DMS114 treated with DMSO at 0.1 percent for 48 hours (cell line): Measurements from ENCODE around the gene GPC6.

Source experiments
- DNase-seq: peaks from one replicate; lab custom pipeline; 2025; ENCODE audit not compliant: unreplicated experiment; lab: John Stamatoyannopoulos, UW

GPC6 gene

GRCh38 chr13:94309997-94310855, 1083.6 kb downstream of the GPC6 start:
- no peak for DNase-seq

- DNase-seq, result no peak
Observed at GRCh38 chr13:94311893-94312292, 1085.3 kb downstream of the GPC6 start.

- no peak for DNase-seq
Observed at GRCh38 chr13:94312511-94313216, 1086.1 kb downstream of the GPC6 start.

GRCh38 chr13:94313321-94313910, 1086.8 kb downstream of the GPC6 start:
- DNase-seq, result no peak

DNA sequence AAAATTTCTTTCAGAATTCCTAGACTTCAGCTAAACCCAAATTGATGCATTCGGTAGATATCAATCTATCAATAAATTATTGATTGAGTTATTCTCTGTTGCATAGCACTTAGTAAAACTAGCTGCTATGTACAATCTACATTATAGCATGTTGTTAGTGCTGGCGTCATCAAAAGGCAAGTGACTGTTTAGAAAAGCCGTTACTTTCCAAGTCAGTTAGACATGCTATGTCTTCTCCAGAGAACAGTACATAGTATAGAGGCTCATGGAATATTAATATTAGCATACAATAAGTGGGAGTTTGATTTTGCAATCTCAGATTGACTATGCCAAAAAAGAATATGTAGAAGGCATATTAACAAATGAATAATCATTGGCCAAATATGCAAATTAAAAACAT, 1087.3 kb downstream of the GPC6 start:
- no peak for DNase-seq

DNA sequence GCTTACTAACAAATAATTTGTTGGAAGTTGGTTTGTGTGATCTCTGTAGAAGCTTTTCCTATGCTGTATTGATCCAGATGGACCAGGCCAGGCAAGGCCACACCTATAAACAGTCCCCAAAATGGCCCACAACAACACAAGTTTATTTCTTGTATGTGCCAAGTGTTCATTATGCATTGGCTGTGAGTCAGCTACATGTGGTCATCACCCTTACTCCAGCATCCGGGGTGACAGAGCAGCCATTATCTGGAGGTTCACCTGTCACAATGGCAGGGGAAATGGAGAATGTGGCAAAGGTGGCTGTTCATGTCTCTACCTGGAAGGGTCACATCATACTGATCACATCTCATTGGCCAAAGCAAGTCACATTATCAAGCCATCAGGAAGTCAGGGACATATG, 1088.6 kb downstream of the GPC6 start:
- DNase-seq, result no peak

DNA sequence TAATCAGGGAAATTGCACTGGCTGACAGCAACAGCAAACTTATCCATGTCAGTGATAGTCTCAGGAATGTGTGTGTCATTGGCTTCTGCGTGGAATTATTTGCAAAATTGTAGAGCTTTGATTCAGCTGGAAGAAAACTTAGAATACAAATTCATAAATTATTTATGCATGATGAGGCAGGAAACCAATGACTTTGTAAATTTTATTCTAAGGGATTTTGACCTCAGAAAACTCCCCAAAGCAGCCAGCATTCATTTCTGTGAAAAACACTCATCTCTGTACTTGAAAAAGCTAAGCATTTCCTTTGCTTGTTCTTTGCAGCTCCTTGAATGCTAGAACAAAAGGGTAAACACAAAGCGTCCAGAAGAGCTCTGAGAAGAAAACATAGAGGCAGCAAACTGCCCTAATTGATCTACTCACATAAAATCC, 1090.5 kb downstream of the GPC6 start:
- no peak for DNase-seq

DNA sequence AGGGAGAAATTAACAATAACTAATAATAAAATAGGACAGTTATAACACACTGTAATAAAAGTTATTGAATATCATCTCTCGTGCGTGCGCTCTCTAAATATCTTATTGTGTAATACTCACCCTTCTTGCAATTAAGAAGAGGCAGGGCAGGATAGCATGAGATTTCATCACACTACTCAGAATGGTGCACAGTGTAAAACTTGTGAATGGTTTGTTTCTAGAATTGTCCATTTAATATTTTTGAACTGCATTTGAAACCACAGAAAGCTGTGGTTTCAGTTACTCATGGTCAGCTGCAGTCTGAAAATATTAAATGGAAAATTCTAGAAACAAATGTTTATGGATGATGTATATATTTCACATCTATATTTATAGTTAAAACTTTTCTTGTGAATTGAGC, 1091.8 kb downstream of the GPC6 start:
- no peak for DNase-seq

- DNase-seq, result no peak
Observed at GRCh38 chr13:94319501-94319900, 1092.9 kb downstream of the GPC6 start.

- DNase-seq, result no peak
Observed at GRCh38 chr13:94322925-94323763, 1096.5 kb downstream of the GPC6 start.

- no peak for DNase-seq
Observed at GRCh38 chr13:94323764-94324758, 1097.5 kb downstream of the GPC6 start.

- no peak for DNase-seq
Observed at GRCh38 chr13:94324767-94325540, 1098.3 kb downstream of the GPC6 start.

DNA sequence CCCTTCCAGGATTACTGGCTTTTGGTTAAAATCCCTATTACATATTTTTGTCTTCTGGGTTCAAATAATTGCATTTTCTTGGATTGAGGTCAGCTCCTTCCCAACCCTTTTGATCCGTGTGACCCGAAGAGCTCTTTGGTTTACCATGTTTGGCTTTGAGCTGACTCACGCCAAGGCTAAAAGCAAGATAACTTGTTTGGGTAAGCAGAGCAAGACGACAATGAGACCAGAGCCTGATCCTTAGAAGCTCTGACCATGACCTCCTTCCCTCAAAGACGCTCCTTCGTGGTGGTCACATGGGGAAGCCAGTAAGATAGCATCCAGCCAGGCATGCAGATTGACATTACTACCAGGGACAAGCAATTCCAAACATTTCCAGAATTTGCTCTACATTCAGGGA, 1099.0 kb downstream of the GPC6 start:
- no peak for DNase-seq

DNA sequence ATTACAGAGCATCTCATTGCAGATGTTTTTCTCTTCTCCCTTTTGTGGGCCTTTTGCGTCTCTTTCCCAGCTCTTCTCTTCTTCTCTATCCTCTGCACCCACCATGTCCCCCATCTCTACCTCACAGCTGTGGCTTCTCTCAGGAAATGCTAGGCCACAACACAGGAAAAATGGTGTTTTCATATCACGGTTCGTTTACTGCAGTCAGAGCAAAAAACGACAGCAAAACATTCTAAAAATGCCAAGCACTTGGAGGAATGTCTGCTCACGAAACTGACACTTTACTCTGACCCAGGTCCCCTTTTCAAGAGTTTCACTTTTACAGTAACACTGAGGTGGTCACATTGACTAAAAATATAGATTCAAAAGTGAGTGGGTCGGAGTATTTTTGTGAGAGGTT, 1100.7 kb downstream of the GPC6 start:
- DNase-seq, result no peak

DNA sequence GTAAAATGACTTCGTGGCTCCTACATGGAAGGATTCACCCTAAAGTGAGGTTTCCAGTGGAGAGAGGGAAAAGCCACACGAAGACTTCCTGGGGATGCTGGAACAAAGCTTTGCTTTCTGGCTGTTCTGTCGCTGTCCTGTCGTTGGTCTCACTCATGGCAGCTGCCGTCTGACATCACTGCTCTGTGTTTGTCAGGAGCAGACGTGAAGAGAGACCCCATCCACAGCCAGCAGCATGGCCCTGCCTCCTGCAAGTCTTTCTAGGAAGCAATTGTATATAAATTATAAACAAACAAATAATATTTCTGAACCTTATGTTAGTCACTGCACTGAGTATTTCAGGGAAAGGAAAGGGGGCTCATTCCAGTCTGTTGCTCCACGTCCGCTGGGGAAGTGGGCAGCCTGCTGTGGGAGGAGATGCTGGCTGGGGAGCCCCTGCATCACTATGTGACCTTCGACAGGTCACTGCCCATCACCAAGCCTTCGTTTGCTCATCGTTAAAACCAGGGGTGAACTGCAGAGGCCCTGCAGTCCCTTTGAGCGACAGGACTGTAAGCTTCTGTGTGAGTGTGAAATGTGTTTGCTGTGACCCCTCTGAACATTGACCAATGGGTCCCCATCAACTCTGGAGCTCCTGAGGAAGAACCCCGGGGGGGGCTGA, 1101.9 kb downstream of the GPC6 start:
- no peak for DNase-seq

GRCh38 chr13:94329277-94329676, 1102.7 kb downstream of the GPC6 start:
- no peak for DNase-seq

GRCh38 chr13:94329754-94330551, 1103.3 kb downstream of the GPC6 start:
- DNase-seq, result no peak

GRCh38 chr13:94330552-94331071, 1104.0 kb downstream of the GPC6 start:
- DNase-seq, result no peak
